Keratinocyte (primary cell): ENCODE data around the gene NEXN. TPM values are rescaled to one million over a fixed set of nuclear protein-coding genes. Genes with fewer than 3 reads are reported as not detected.

ENCODE experiments used
- DNase-seq: peaks from one replicate; pipeline ENCODE4 v3.0.0-alpha.2; 2011; ENCODE audit warnings: low read depth, missing footprints, low spot score
- FAIRE-seq: peaks from 2 replicates; lab custom pipeline; 2011; peaks lifted over from hg19 to GRCh38; lab: Jason Lieb, UNC
- H2AFZ ChIP-seq: 2 replicates; pipeline ENCODE4 v1.6.0; 2012; ENCODE audit warnings: low read length, control low read depth, inconsistent platforms; ENCODE audit not compliant: control insufficient read depth
- H3K27ac ChIP-seq: 2 replicates; pipeline ENCODE4 v1.5.1; 2011; ENCODE audit warnings: low read length; ENCODE audit not compliant: control insufficient read depth, insufficient read depth
- H3K27me3 ChIP-seq: 3 replicates; pipeline ENCODE4 v1.6.0; 2011; ENCODE audit warnings: low read length; ENCODE audit not compliant: control insufficient read depth, insufficient read depth; ENCODE audit errors: extremely low read depth
- H3K36me3 ChIP-seq, 2 experiments: 2 replicates in 1 of 2; 3 replicates in 1 of 2; pipeline ENCODE4 v1.5.1; 2011; ENCODE audit warnings: low read length in 2 of 2, mild to moderate bottlenecking in 1 of 2; ENCODE audit not compliant: control insufficient read depth in 2 of 2, insufficient read depth in 2 of 2; ENCODE audit errors: extremely low read depth in 1 of 2
- H3K4me1 ChIP-seq: 3 replicates; pipeline ENCODE4 v1.5.1; 2011; ENCODE audit warnings: low read length; ENCODE audit not compliant: control insufficient read depth, insufficient read depth; ENCODE audit errors: extremely low read depth
- H3K4me2 ChIP-seq: 3 replicates; pipeline ENCODE4 v1.6.0; 2011; ENCODE audit warnings: low read depth, low read length; ENCODE audit not compliant: control insufficient read depth, insufficient read depth; ENCODE audit errors: extremely low read depth
- H3K4me3 ChIP-seq, 3 experiments: fragments of 200-600 bp in 1 of 3; sonication (generic) in 1 of 3; 2 replicates in 2 of 3; 3 replicates in 1 of 3; pipeline ENCODE4 v1.5.1; 2011 to 2016; ENCODE audit warnings: low read length in 3 of 3, mild to moderate bottlenecking in 3 of 3, control low read depth in 2 of 3, inconsistent platforms in 1 of 3, low read depth in 1 of 3, mixed read lengths in 1 of 3, mixed run types in 1 of 3, moderate library complexity in 1 of 3; ENCODE audit not compliant: control insufficient read depth in 2 of 3, insufficient read depth in 2 of 3; ENCODE audit errors: extremely low read depth in 1 of 3
- H3K79me2 ChIP-seq: 2 replicates; pipeline ENCODE4 v1.6.0; 2012; ENCODE audit warnings: low read length; ENCODE audit not compliant: control insufficient read depth, insufficient read depth
- H3K9ac ChIP-seq: 3 replicates; pipeline ENCODE4 v1.6.0; 2011; ENCODE audit warnings: low read length; ENCODE audit not compliant: control insufficient read depth, insufficient read depth; ENCODE audit errors: extremely low read depth
- H3K9me1 ChIP-seq: 3 replicates; pipeline ENCODE4 v1.6.0; 2011; ENCODE audit warnings: low read length; ENCODE audit not compliant: control insufficient read depth, insufficient read depth; ENCODE audit errors: extremely low read depth
- H3K9me3 ChIP-seq: 2 replicates; pipeline ENCODE4 v1.5.1; 2012; ENCODE audit warnings: low read depth, low read length; ENCODE audit not compliant: control insufficient read depth
- H4K20me1 ChIP-seq: 3 replicates; pipeline ENCODE4 v1.6.0; 2011; ENCODE audit warnings: low read length; ENCODE audit not compliant: control insufficient read depth, insufficient read depth; ENCODE audit errors: extremely low read depth
- CTCF ChIP-seq, 3 experiments: IDR thresholded peaks in 1 of 3; conservative IDR thresholded peaks in 1 of 3; optimal IDR thresholded peaks in 1 of 3; 2 replicates in 2 of 3; 3 replicates in 1 of 3; pipeline versions ENCODE3 to v1.5.1; 2011; ENCODE audit warnings: low read length in 3 of 3, mild to moderate bottlenecking in 3 of 3, moderate library complexity in 2 of 3, control low read depth in 1 of 3, inconsistent platforms in 1 of 3; ENCODE audit not compliant: insufficient read depth in 2 of 3; ENCODE audit errors: extremely low read depth in 1 of 3
- EZH2 ChIP-seq: IDR thresholded peaks from one replicate; pipeline ENCODE4 v1.6.1; 2012; ENCODE audit warnings: inconsistent platforms, mild to moderate bottlenecking, low read length, moderate library complexity
- dilution Hi-C: fragments of 300-500 bp; cut with MboI; formaldehyde crosslinking; loops from one replicate; pipeline ENCODE4 v1.7.0; 2020; ENCODE audit warnings: low sequenced_read_pairs; ENCODE audit not compliant: extremely low pct_ligation_motif_present
- polyA plus RNA-seq, 5 experiments: library from polyadenylated mRNA; depleted of rRNA in 3 of 5; stranded (reverse) in 3 of 5; stranded (forward) in 1 of 5; unstranded in 1 of 5; fragments of >200 nt; gene quantifications; 1 replicate in 1 of 5; 2 replicates in 3 of 5; 3 replicates in 1 of 5; pipeline versions ENCODE4 v1.2.1 to v1.2.3, GENCODE V29; 2011 to 2012; ENCODE audit warnings: missing spikeins in 2 of 5, low read depth in 1 of 5, low replicate concordance in 1 of 5

The NEXN gene
- polyA plus RNA-seq, 1 donor (not counting 4 experiments of a cell fraction or from before 2014, with no cell fraction given) = 2.3 TPM

GRCh38 chr1:77872645-77873044 is 15.8 kb upstream of the NEXN start:
- no peaks in the 10 kb centered on the region for H4K20me1 ChIP-seq
- no peak for FAIRE-seq
- TF ChIP-seq EZH2 (no peak), CTCF (optimal IDR thresholded peaks at IDR 0.05 in 1 of 3, IDR thresholded peaks at IDR 0.05 in 1 of 3, conservative IDR thresholded peaks at IDR 0.05 in 1 of 3; ENCODE audit: extremely low read depth in 1 of 3, insufficient read depth in 2 of 3, low read length in 3 of 3) (no peak)
- H3K4me2 ChIP-seq = no peak overlapping the region
- peaks cover 13% of the 10 kb centered on the region for H3K4me1 ChIP-seq
- dilution Hi-C loops = no loop called here
- H3K36me3 ChIP-seq = no peaks in the 10 kb centered on the region
- no peaks in the 10 kb centered on the region for H3K27me3 ChIP-seq
- no peak overlapping the region for H2AFZ ChIP-seq
- no peak overlapping the region for H3K27ac ChIP-seq
- no peak for DNase-seq
- H3K9me3 ChIP-seq = no peaks in the 10 kb centered on the region
- H3K9me1 ChIP-seq = no peaks in the 10 kb centered on the region
- no peak overlapping the region for H3K9ac ChIP-seq
- no peaks in the 10 kb centered on the region for H3K79me2 ChIP-seq
- no peak overlapping the region for H3K4me3 ChIP-seq

- FAIRE-seq (no peak), DNase-seq (no peak)
- no peaks in the 10 kb centered on the region for H3K9me3 ChIP-seq
- no peak overlapping the region for H2AFZ ChIP-seq
- no peak for TF ChIP-seq EZH2
- TF ChIP-seq CTCF (optimal IDR thresholded peaks at IDR 0.05 in 1 of 3, IDR thresholded peaks at IDR 0.05 in 1 of 3, conservative IDR thresholded peaks at IDR 0.05 in 1 of 3; ENCODE audit: extremely low read depth in 1 of 3, insufficient read depth in 2 of 3, low read length in 3 of 3) = no peak
- H4K20me1 ChIP-seq = no peaks in the 10 kb centered on the region
- H3K9me1 ChIP-seq = no peaks in the 10 kb centered on the region
- H3K79me2 ChIP-seq = no peaks in the 10 kb centered on the region
- no peak overlapping the region for H3K27ac ChIP-seq
- no peak overlapping the region for H3K9ac ChIP-seq
- H3K27me3 ChIP-seq = no peaks in the 10 kb centered on the region
- dilution Hi-C loops = no loop called here
- H3K4me2 ChIP-seq = no peak overlapping the region
- no peaks in the 10 kb centered on the region for H3K36me3 ChIP-seq
- peaks cover 13% of the 10 kb centered on the region for H3K4me1 ChIP-seq
- H3K4me3 ChIP-seq = no peak overlapping the region
Observed at GRCh38 chr1:77873461-77873860, 15.0 kb upstream of the NEXN start.
